Trophoblast cell (in vitro differentiated cells and primary cell): ENCODE measurements around the gene CRYBA2.
A peak's percentile ranks its signal among the peaks of the same experiment; 100 is the strongest.

Experiments
- DNase-seq, 2 donors: peaks; one replicate each; pipeline ENCODE4 v3.0.0-alpha.2; 2016
- H2AFZ ChIP-seq: 2 replicates; pipeline ENCODE4 v1.6.1; 2013; ENCODE audit warnings: low read length, moderate library complexity, mild to moderate bottlenecking; ENCODE audit not compliant: insufficient read depth, poor library complexity
- H2AK5ac ChIP-seq: 2 replicates; pipeline ENCODE4 v1.6.1; 2013; ENCODE audit warnings: mild to moderate bottlenecking, low read length
- H2BK120ac ChIP-seq: 2 replicates; pipeline ENCODE4 v1.6.1; 2013; ENCODE audit warnings: low read length, mild to moderate bottlenecking, moderate library complexity; ENCODE audit not compliant: insufficient read depth, poor library complexity
- H2BK12ac ChIP-seq: 2 replicates; pipeline ENCODE4 v1.6.1; 2013; ENCODE audit warnings: mild to moderate bottlenecking, low read length, moderate library complexity
- H2BK5ac ChIP-seq: 2 replicates; pipeline ENCODE4 v1.6.1; 2013; ENCODE audit warnings: low read length, low read depth, moderate library complexity, mild to moderate bottlenecking; ENCODE audit not compliant: poor library complexity
- H3K14ac ChIP-seq: 2 replicates; pipeline ENCODE4 v1.6.1; 2013; ENCODE audit warnings: mild to moderate bottlenecking, low read length
- H3K18ac ChIP-seq: 2 replicates; pipeline ENCODE4 v1.6.1; 2013; ENCODE audit warnings: mild to moderate bottlenecking, low read length
- H3K23ac ChIP-seq: 2 replicates; pipeline ENCODE4 v1.6.1; 2013; ENCODE audit warnings: low read length
- H3K27ac ChIP-seq: 2 replicates; pipeline ENCODE4 v1.5.1; 2013; ENCODE audit warnings: low read depth, mild to moderate bottlenecking, inconsistent platforms, low read length, moderate library complexity
- H3K27me3 ChIP-seq: 2 replicates; pipeline ENCODE4 v1.6.1; 2013; ENCODE audit warnings: inconsistent platforms, mild to moderate bottlenecking, low read length, moderate library complexity; ENCODE audit not compliant: insufficient read depth
- H3K36me3 ChIP-seq, 2 experiments: 1 replicate in 1 of 2; 2 replicates in 1 of 2; pipeline ENCODE4 v1.6.1; 2013; ENCODE audit warnings: low read length in 2 of 2, mild to moderate bottlenecking in 2 of 2, moderate library complexity in 1 of 2; ENCODE audit not compliant: insufficient read depth in 2 of 2, control insufficient read depth in 1 of 2
- H3K4ac ChIP-seq: 2 replicates; pipeline ENCODE4 v1.6.1; 2013; ENCODE audit warnings: low read depth, mild to moderate bottlenecking, low read length, moderate library complexity
- H3K4me1 ChIP-seq, 2 experiments: 1 replicate in 1 of 2; 2 replicates in 1 of 2; pipeline ENCODE4 v1.6.1; 2013; ENCODE audit warnings: low read length in 2 of 2, mild to moderate bottlenecking in 2 of 2, moderate library complexity in 1 of 2; ENCODE audit not compliant: insufficient read depth in 2 of 2, control insufficient read depth in 1 of 2
- H3K4me2 ChIP-seq: 2 replicates; pipeline ENCODE4 v1.6.1; 2013; ENCODE audit warnings: inconsistent platforms, mild to moderate bottlenecking, low read length, moderate library complexity
- H3K4me3 ChIP-seq: 2 replicates; pipeline ENCODE4 v1.5.1; 2013; ENCODE audit warnings: mild to moderate bottlenecking, low read depth, low read length, inconsistent platforms
- H3K79me1 ChIP-seq: one replicate; pipeline ENCODE4 v1.6.1; 2013; ENCODE audit warnings: low read length
- H3K79me2 ChIP-seq: 2 replicates; pipeline ENCODE4 v1.6.1; 2013; ENCODE audit warnings: low read length, mild to moderate bottlenecking; ENCODE audit not compliant: control insufficient read depth, insufficient read depth, poor library complexity
- H3K9ac ChIP-seq: 2 replicates; pipeline ENCODE4 v1.6.1; 2013; ENCODE audit warnings: mild to moderate bottlenecking, low read length
- H3K9me3 ChIP-seq: 2 replicates; pipeline ENCODE4 v1.6.1; 2013; ENCODE audit warnings: low read depth, mild to moderate bottlenecking, control low read depth, inconsistent platforms, low read length; ENCODE audit not compliant: insufficient read depth
- H4K12ac ChIP-seq: 2 replicates; pipeline ENCODE4 v1.6.1; 2013; ENCODE audit warnings: low read depth, mild to moderate bottlenecking, low read length, moderate library complexity
- H4K8ac ChIP-seq: 2 replicates; pipeline ENCODE4 v1.6.1; 2013; ENCODE audit warnings: low read depth, mild to moderate bottlenecking, low read length, moderate library complexity
- H4K91ac ChIP-seq: one replicate; pipeline ENCODE4 v1.6.1; 2013; ENCODE audit warnings: low read depth, mild to moderate bottlenecking, low read length, moderate library complexity
- WGBS: extraction: QIAGEN DNeasy Blood & Tissue Kit; methylation state at CpG from one replicate; pipeline ENCODE4 v1.1.7; 2013; ENCODE audit warnings: missing lambda C conversion rate; ENCODE audit not compliant: insufficient read length, insufficient coverage; ENCODE audit errors: extremely low coverage; 5-methylcytosine and 5-hydroxymethylcytosine counted together

CRYBA2 gene

GRCh38 chr2:218983263-218983933 lies 9.8 kb downstream of the CRYBA2 start:
- Histone ChIP-seq H3K14ac (no peak overlapping the region), H3K79me1 (no peaks in the 10 kb centered on the region), H3K79me2 (no peaks in the 10 kb centered on the region), H2BK5ac (no peak overlapping the region), H2AFZ (no peak overlapping the region), H3K4me3 (no peak overlapping the region), H3K4me2 (no peak overlapping the region), H2AK5ac (no peak overlapping the region), H2BK120ac (no peak overlapping the region), H3K4me1 (peaks cover 2 to 4% of the 10 kb centered on the region in 2 experiments), H3K23ac (no peak overlapping the region), H3K27ac (no peak overlapping the region), H3K9me3 (no peaks in the 10 kb centered on the region), H4K12ac (no peak overlapping the region), H2BK12ac (no peak overlapping the region), H4K91ac (no peak overlapping the region), H3K4ac (no peak overlapping the region), H3K18ac (no peak overlapping the region), H3K9ac (no peak overlapping the region), H3K27me3 (peaks cover 72% of the 10 kb centered on the region), H3K36me3 (no peaks in the 10 kb centered on the region), H4K8ac (no peak overlapping the region)
- DNase-seq, result no peak
- no CpG with 5 or more reads among the region's 23 CpGs for WGBS

GRCh38 chr2:218982586-218983262 lies 10.5 kb downstream of the CRYBA2 start:
- Histone ChIP-seq H2BK12ac (no peak overlapping the region), H3K79me1 (no peaks in the 10 kb centered on the region)

GRCh38 chr2:218981881-218982585 lies 11.2 kb downstream of the CRYBA2 start:
- Histone ChIP-seq H3K18ac (no peak overlapping the region), H4K91ac (no peak overlapping the region), H3K79me1 (no peaks in the 10 kb centered on the region), H3K79me2 (no peaks in the 10 kb centered on the region), H3K27ac (no peak overlapping the region), H2BK5ac (no peak overlapping the region), H3K23ac (no peak overlapping the region), H2AK5ac (no peak overlapping the region), H3K4me1 (peaks cover 2 to 4% of the 10 kb centered on the region in 2 experiments), H3K9ac (no peak overlapping the region), H3K4ac (no peak overlapping the region), H3K14ac (no peak overlapping the region), H3K27me3 (peaks cover 68% of the 10 kb centered on the region), H2BK120ac (no peak overlapping the region), H4K8ac (no peak overlapping the region), H3K4me2 (no peak overlapping the region), H3K9me3 (no peaks in the 10 kb centered on the region), H3K4me3 (no peak overlapping the region), H2BK12ac (no peak overlapping the region), H3K36me3 (no peaks in the 10 kb centered on the region), H2AFZ (no peak overlapping the region), H4K12ac (no peak overlapping the region)
- no CpG with 5 or more reads among the region's 69 CpGs for WGBS
- no peak for DNase-seq

More at GRCh38 chr2:218982586-218983262, 10.5 kb downstream of the CRYBA2 start:
- no CpG with 5 or more reads among the region's 28 CpGs for WGBS
- Histone ChIP-seq H4K12ac (no peak overlapping the region), H4K91ac (no peak overlapping the region), H3K27me3 (peaks cover 68% of the 10 kb centered on the region), H3K27ac (no peak overlapping the region), H2AFZ (no peak overlapping the region), H3K9ac (no peak overlapping the region), H3K4me1 (peaks cover 2 to 4% of the 10 kb centered on the region in 2 experiments), H3K79me2 (no peaks in the 10 kb centered on the region), H3K4me2 (no peak overlapping the region), H3K9me3 (no peaks in the 10 kb centered on the region), H2AK5ac (no peak overlapping the region), H3K23ac (no peak overlapping the region), H3K4me3 (no peak overlapping the region), H2BK120ac (no peak overlapping the region), H3K14ac (no peak overlapping the region), H2BK5ac (no peak overlapping the region), H4K8ac (no peak overlapping the region), H3K18ac (no peak overlapping the region), H3K4ac (no peak overlapping the region), H3K36me3 (no peaks in the 10 kb centered on the region)
- DNase-seq, result no peak

GRCh38 chr2:218981390-218981880 lies 11.8 kb downstream of the CRYBA2 start:
- Histone ChIP-seq H4K91ac (no peak overlapping the region), H4K8ac (no peak overlapping the region), H2BK5ac (no peak overlapping the region), H3K79me2 (no peaks in the 10 kb centered on the region), H2BK120ac (no peak overlapping the region), H3K4me2 (no peak overlapping the region), H2AFZ (peak overlapping the region; percentile 37), H2AK5ac (no peak overlapping the region), H3K79me1 (no peaks in the 10 kb centered on the region), H4K12ac (no peak overlapping the region), H3K4ac (no peak overlapping the region), H3K4me3 (no peak overlapping the region), H3K27ac (no peak overlapping the region), H3K23ac (no peak overlapping the region), H3K9me3 (no peaks in the 10 kb centered on the region), H3K4me1 (peaks cover 2 to 4% of the 10 kb centered on the region in 2 experiments), H3K36me3 (no peaks in the 10 kb centered on the region), H3K9ac (no peak overlapping the region), H3K18ac (no peak overlapping the region), H2BK12ac (no peak overlapping the region), H3K14ac (no peak overlapping the region), H3K27me3 (peaks cover 65% of the 10 kb centered on the region)
- no peak for DNase-seq
- no CpG with 5 or more reads among the region's 46 CpGs for WGBS
